ENCODE measurements around the gene GRIN2D. TPM values are rescaled to one million over a fixed set of nuclear protein-coding genes. Genes with fewer than 3 reads are reported as not detected.

Gene GRIN2D
- polyA plus RNA-seq, 3 donors = 0.13 to 0.29 TPM; not detected in 1

DNA sequence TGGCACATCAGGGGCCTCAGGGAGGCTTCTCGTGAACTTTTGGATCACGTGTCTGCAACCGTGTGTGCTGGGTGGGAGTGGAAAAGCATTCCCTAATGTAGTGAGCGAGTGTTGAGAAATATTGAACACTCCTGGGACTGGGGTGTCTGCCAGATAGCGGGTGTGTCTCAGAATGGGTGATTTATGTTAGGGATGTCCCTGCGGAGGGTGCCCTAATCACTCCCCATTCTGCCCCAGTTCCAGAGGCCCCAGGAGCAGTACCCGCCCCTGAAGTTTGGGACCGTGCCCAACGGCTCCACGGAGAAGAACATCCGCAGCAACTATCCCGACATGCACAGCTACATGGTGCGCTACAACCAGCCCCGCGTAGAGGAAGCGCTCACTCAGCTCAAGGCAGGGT, 28.1 kb downstream of the GRIN2D start:
- Mint-ChIP-seq H3K4me1 (peaks cover 21% of the 10 kb centered on the region), H3K9me3 (peaks cover 0 to 1% (median 0%) of the 10 kb centered on the region in 7 donors), H3K36me3 (peaks cover 0 to 4% of the 10 kb centered on the region in 2 donors), H3K27ac (peak overlapping the region in 1 of 7 donors; percentile 69), H3K4me3 (no peak overlapping the region), H3K27me3 (ENCODE audit: low read depth in 3 of 3) (peaks cover 3 to 7% (median 5%) of the 10 kb centered on the region in 3 donors)
- intact Hi-C loops (cut with micrococcal nuclease) = no loop called here
- Histone ChIP-seq H3K27me3 (ENCODE audit: control insufficient read depth in 2 of 2, insufficient read depth in 2 of 2, low read length in 2 of 2) (no peaks in the 10 kb centered on the region), H3K9ac (ENCODE audit: insufficient read depth, low read length, poor library complexity, severe bottlenecking) (no peak overlapping the region), H3K4me3 (replicated peaks in 1 of 3; ENCODE audit: low read depth in 2 of 3, low read length in 3 of 3) (no peak overlapping the region), H3K4me2 (replicated peaks; ENCODE audit: extremely low read depth, low read length, poor library complexity, severe bottlenecking) (no peak overlapping the region), H2AFZ (ENCODE audit: insufficient read depth, low read depth, low read length, poor library complexity, severe bottlenecking) (no peak overlapping the region), H3K36me3 (replicated peaks in 1 of 2; ENCODE audit: control insufficient read depth in 1 of 2, insufficient read depth in 2 of 2, low read length in 2 of 2) (no peaks in the 10 kb centered on the region), H3K9me3 (replicated peaks in 1 of 2; ENCODE audit: control insufficient read depth in 1 of 2, insufficient read depth in 1 of 2, low read length in 2 of 2) (no peaks in the 10 kb centered on the region), H3K79me2 (ENCODE audit: insufficient read depth, low read length) (no peaks in the 10 kb centered on the region), H3K27ac (ENCODE audit: low read depth in 1 of 2, low read length in 2 of 2) (no peak overlapping the region), H3K4me1 (ENCODE audit: control insufficient read depth in 1 of 2, insufficient read depth in 2 of 2, low read length in 2 of 2) (peaks cover 17 to 24% of the 10 kb centered on the region in 2 donors), H4K20me1 (ENCODE audit: insufficient read depth, low read length) (no peaks in the 10 kb centered on the region)
- 92% methylated on average over 14 of the region's 16 CpGs for WGBS (ENCODE audit: insufficient coverage)
- no peak for DNase-seq
- TF ChIP-seq, protein P1, sequence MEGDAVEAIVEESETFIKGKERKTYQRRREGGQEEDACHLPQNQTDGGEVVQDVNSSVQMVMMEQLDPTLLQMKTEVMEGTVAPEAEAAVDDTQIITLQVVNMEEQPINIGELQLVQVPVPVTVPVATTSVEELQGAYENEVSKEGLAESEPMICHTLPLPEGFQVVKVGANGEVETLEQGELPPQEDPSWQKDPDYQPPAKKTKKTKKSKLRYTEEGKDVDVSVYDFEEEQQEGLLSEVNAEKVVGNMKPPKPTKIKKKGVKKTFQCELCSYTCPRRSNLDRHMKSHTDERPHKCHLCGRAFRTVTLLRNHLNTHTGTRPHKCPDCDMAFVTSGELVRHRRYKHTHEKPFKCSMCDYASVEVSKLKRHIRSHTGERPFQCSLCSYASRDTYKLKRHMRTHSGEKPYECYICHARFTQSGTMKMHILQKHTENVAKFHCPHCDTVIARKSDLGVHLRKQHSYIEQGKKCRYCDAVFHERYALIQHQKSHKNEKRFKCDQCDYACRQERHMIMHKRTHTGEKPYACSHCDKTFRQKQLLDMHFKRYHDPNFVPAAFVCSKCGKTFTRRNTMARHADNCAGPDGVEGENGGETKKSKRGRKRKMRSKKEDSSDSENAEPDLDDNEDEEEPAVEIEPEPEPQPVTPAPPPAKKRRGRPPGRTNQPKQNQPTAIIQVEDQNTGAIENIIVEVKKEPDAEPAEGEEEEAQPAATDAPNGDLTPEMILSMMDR (IDR thresholded peaks at IDR 0.05) = no peak

DNA sequence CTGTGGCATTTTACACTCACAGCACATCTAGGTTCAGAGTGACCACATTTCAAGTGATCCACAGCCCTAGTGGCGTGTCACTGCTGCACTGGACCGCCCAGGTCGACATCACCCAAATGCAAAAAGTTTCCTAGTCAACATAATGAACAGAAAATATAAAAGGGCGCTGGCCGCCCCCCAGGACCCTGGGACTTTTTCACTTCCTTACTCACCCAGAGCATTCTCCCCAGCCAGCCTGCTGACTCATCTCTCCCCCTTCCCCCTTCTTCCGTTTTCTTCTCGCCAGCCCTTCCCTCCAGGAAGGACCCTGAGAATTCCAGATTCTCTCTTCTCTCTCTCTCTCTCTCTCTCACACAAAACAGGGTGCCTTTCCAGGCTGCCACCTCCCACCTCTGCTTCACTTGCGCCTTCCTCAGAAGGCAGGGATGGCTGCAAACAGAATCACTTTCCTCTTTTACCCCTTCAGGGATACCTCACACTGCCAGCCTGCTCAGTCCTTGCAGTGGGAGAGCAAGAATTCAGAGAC, 31.3 kb downstream of the GRIN2D start:
- Histone ChIP-seq H3K9me3 (replicated peaks in 1 of 2; ENCODE audit: control insufficient read depth in 1 of 2, insufficient read depth in 1 of 2, low read length in 2 of 2) (no peaks in the 10 kb centered on the region), H3K27ac (ENCODE audit: low read depth in 1 of 2, low read length in 2 of 2) (peak overlapping the region; percentile 52 to 75), H3K4me3 (replicated peaks in 1 of 3; ENCODE audit: low read depth in 2 of 3, low read length in 3 of 3) (peak overlapping the region; percentile 23 to 70 (median 31)), H3K4me2 (replicated peaks; ENCODE audit: extremely low read depth, low read length, poor library complexity, severe bottlenecking) (peak overlapping the region; percentile 72), H3K9ac (ENCODE audit: insufficient read depth, low read length, poor library complexity, severe bottlenecking) (peak overlapping the region; percentile 29), H3K4me1 (ENCODE audit: control insufficient read depth in 1 of 2, insufficient read depth in 2 of 2, low read length in 2 of 2) (peaks cover 13% of the 10 kb centered on the region in 2 donors), H3K27me3 (ENCODE audit: control insufficient read depth in 2 of 2, insufficient read depth in 2 of 2, low read length in 2 of 2) (no peaks in the 10 kb centered on the region), H4K20me1 (ENCODE audit: insufficient read depth, low read length) (no peaks in the 10 kb centered on the region), H3K36me3 (replicated peaks in 1 of 2; ENCODE audit: control insufficient read depth in 1 of 2, insufficient read depth in 2 of 2, low read length in 2 of 2) (no peaks in the 10 kb centered on the region), H2AFZ (ENCODE audit: insufficient read depth, low read depth, low read length, poor library complexity, severe bottlenecking) (peak overlapping the region; percentile 59), H3K79me2 (ENCODE audit: insufficient read depth, low read length) (no peaks in the 10 kb centered on the region)
- Mint-ChIP-seq H3K27me3 (ENCODE audit: low read depth in 3 of 3) (peaks cover 0 to 3% (median 2%) of the 10 kb centered on the region in 3 donors), H3K4me1 (peaks cover 13% of the 10 kb centered on the region), H3K4me3 (peak overlapping the region; percentile 59 to 88), H3K9me3 (peaks cover 0 to 1% (median 0%) of the 10 kb centered on the region in 7 donors), H3K27ac (peak overlapping the region; percentile 74 to 96 (median 88)), H3K36me3 (peaks cover 0 to under 1% of the 10 kb centered on the region in 2 donors)
- DNase-seq = peak; percentile 46 to 86 (median 68)
- intact Hi-C loops (cut with micrococcal nuclease) = no loop called here
- WGBS (ENCODE audit: insufficient coverage) = 2% methylated on average over 7 of the region's 8 CpGs
- TF ChIP-seq, protein P1 (IDR thresholded peaks at IDR 0.05) = no peak
